ENCODE measurements around the gene NTNG2. TPM values are rescaled to one million over a fixed set of nuclear protein-coding genes. Genes with fewer than 3 reads are reported as not detected.

Gene NTNG2
- total RNA-seq, 3 donors from 2014 or later: 0.41 to 0.73 (median 0.43) TPM

DNA sequence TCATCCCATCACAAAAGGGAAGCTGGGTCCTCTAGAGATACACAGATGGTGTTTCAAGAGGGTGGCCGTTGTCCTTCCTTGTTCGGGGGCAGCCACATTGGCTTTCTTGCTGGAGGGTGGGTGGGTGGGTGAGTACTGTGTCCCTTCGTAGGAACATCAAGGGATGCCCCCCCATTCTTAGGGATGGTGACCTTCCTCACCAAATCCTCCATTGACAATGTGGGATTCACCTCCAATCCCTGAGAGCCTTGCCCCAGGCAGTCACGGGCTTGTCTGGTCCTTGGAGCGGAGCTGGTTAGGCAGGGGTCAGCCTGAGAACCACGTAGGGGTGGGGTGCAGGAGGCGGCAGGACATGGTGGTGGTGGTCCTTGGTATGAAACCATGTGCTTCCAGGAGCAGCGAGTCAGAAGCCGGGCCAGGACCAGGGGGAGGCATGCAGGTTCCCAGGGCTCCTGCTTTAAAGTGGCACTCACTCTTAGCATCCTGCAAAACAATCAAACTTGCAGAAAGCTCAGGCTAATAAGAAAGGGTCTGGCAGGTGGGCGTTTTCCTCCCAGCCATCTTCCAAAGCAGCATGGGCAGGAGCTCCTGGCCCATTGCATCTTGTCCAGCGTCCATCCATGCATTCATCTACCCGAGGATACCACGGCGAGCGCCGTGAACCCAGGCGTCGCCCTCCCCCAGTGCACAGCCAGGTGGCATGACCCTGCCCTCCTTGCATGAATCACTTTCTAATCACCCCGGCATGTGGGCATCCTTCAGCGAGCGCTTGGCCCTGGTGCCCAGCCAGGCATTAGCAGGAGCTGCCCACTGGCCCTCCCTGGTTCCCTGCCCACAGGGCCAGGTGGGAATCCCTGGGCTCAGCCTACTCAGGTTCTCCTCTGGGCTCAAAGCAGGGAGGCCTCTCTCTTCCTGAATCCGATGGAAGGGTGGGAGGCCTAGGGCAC lies 76.4 kb downstream of the NTNG2 start:
- Histone ChIP-seq H3K4me3 (no peak overlapping the region), H3K9me3 (no peaks in the 10 kb centered on the region), H3K4me1 (ENCODE audit: low read depth) (peaks cover 3% of the 10 kb centered on the region), H3K36me3 (ENCODE audit: low read depth) (no peaks in the 10 kb centered on the region)
- intact Hi-C loops (cut with DNase I, micrococcal nuclease): loop anchor here in 1 of 2 donors (10.0 kb wide), 1 partner anchor 473 kb away; no protein-coding TSS in a partner anchor
- TF ChIP-seq, protein P1, sequence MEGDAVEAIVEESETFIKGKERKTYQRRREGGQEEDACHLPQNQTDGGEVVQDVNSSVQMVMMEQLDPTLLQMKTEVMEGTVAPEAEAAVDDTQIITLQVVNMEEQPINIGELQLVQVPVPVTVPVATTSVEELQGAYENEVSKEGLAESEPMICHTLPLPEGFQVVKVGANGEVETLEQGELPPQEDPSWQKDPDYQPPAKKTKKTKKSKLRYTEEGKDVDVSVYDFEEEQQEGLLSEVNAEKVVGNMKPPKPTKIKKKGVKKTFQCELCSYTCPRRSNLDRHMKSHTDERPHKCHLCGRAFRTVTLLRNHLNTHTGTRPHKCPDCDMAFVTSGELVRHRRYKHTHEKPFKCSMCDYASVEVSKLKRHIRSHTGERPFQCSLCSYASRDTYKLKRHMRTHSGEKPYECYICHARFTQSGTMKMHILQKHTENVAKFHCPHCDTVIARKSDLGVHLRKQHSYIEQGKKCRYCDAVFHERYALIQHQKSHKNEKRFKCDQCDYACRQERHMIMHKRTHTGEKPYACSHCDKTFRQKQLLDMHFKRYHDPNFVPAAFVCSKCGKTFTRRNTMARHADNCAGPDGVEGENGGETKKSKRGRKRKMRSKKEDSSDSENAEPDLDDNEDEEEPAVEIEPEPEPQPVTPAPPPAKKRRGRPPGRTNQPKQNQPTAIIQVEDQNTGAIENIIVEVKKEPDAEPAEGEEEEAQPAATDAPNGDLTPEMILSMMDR (IDR thresholded peaks at IDR 0.05): no peak
- no peak for DNase-seq
- ATAC-seq: no peak

DNA sequence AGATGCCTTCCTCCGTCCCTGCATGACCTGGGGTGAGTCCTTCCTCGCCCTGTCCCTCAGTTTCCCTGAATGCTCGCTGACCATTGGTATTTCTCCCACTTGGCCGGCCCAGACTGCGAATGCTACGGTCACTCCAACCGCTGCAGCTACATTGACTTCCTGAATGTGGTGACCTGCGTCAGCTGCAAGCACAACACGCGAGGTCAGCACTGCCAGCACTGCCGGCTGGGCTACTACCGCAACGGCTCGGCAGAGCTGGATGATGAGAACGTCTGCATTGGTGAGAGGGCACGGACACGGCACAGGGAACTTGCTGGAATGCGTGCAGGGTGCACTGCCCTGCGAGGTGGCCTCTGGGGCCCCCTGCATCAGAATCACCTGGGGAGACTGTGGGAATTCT lies 77.1 kb downstream of the NTNG2 start:
- Histone ChIP-seq H3K9me3 (no peaks in the 10 kb centered on the region), H3K4me1 (ENCODE audit: low read depth) (peaks cover 3% of the 10 kb centered on the region), H3K36me3 (ENCODE audit: low read depth) (no peaks in the 10 kb centered on the region), H3K4me3 (no peak overlapping the region)
- TF ChIP-seq, protein P1 (IDR thresholded peaks at IDR 0.05): no peak
- intact Hi-C loops (cut with DNase I, micrococcal nuclease): loop anchor here in 1 of 2 donors (10.0 kb wide), 1 partner anchor 474 kb away; no protein-coding TSS in a partner anchor
- ATAC-seq (no peak), DNase-seq (no peak)

DNA sequence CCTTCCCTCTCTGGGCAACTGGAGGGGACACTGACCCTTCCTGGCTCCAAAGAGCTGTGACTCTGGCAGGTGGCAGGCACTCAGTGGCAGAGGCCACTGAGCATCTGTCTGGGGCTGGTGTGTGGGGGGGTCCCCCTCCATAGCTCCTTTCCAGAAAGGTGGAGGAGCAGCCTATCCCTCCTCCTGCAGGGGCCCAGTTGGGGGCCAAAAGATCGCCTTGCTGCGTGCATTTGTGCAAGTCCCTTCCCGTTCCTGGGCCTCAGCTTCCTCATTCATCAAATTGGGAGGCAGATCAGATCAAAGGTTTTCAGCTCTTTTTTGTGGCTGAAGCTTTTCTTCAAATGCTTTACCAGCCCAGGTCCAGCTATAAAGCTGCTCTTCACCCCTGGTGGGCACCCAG lies 77.7 kb downstream of the NTNG2 start:
- intact Hi-C loops (cut with DNase I, micrococcal nuclease): loop anchor here in 1 of 2 donors (10.0 kb wide), 1 partner anchor 475 kb away; no protein-coding TSS in a partner anchor

DNA sequence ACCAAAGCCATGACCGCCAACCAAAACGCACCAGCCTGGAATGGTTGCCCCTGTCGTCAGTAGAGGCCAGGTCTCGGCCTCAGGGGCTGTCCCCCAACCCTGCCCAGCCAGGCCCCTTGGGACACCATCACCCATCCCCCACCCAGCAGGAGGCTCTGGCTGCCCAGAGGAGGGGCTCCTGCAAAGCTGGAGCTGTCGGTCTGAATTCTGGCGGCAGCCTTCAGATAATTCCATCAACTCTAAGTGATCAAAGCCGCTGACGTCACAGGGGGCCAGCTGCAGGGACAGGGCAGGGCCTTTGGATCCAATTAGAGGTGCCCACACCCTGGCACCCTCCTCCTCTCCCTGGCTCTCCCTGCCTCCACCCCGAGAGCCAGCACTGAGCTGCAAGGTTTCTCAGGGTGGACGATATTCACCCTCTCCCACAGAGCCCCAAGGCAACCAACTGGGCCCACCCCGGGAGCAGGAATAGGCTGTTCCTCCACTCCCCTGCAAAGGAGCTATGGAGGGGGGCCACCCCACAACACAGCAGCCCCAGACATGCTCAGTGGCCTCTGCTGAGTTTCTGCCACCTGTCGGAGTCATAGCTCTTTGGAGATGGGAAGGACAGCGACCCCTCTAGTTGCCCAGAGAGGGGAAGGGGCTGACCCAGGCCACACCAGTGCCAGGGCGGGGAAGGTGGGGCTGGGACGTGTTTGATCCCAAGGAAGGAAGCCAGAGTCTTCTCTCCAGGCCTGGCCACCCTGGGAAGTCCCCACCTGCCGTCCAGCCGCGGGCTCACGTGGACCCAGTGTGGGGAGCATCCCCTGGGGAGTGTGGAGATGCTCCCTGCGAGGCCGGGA lies 78.4 kb downstream of the NTNG2 start:
- ATAC-seq: no peak
- no peaks in the 10 kb centered on the region for H3K36me3 ChIP-seq (ENCODE audit: low read depth)
- no peak overlapping the region for H3K4me3 ChIP-seq
- DNase-seq: no peak
- peaks cover 3% of the 10 kb centered on the region for H3K4me1 ChIP-seq (ENCODE audit: low read depth)
- no peaks in the 10 kb centered on the region for H3K9me3 ChIP-seq
- TF ChIP-seq, protein P1 (IDR thresholded peaks at IDR 0.05): no peak
- intact Hi-C loops (cut with DNase I, micrococcal nuclease): loop anchor here in 1 of 2 donors (10.0 kb wide), 1 partner anchor 475 kb away; no protein-coding TSS in a partner anchor

More for the DNA sequence above, 77.7 kb downstream of the NTNG2 start:
- DNase-seq (no peak), ATAC-seq (no peak)
- Histone ChIP-seq H3K9me3 (no peaks in the 10 kb centered on the region), H3K36me3 (ENCODE audit: low read depth) (no peaks in the 10 kb centered on the region), H3K4me3 (no peak overlapping the region), H3K4me1 (ENCODE audit: low read depth) (peaks cover 3% of the 10 kb centered on the region)
- TF ChIP-seq, protein P1 (IDR thresholded peaks at IDR 0.05): no peak

DNA sequence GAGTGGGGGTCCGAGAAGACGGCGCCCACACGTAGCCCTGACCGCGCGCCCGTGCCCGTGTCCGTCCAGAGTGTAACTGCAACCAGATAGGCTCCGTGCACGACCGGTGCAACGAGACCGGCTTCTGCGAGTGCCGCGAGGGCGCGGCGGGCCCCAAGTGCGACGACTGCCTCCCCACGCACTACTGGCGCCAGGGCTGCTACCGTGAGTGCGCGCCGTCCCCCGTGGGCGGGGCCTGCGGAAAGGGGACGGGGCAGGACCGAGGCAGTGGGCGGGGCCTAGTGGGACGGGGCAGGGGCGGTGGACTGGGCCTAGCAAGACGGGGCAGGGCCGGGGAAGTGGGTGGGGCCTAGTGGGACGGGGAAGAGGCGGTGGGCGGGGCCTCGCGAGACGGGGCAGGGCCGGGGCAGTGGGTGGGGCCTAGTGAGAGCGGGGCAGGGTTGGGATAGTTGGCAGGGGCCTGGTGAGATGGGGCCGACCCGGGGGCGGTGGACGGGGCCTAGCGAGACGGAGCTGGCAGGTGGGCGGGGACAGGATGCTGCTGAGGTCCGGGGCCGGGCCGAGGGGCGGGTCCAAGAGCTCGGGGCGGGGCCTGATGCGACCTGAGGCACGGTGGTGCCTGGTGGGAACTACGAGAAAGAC lies 79.1 kb downstream of the NTNG2 start:
- Histone ChIP-seq H3K4me3 (no peak overlapping the region), H3K9me3 (no peaks in the 10 kb centered on the region), H3K4me1 (ENCODE audit: low read depth) (peaks cover 3% of the 10 kb centered on the region), H3K36me3 (ENCODE audit: low read depth) (no peaks in the 10 kb centered on the region)
- DNase-seq: peak; percentile 97 to 99 (median 98)
- peak; percentile 93 for ATAC-seq
- intact Hi-C loops (cut with DNase I, micrococcal nuclease): no loop called here
- TF ChIP-seq, protein P1 (IDR thresholded peaks at IDR 0.05): no peak
